OCI-LY7 (cell line): ENCODE results near the gene FAM193B. TPM values are rescaled to one million over a fixed set of nuclear protein-coding genes. Genes with fewer than 3 reads are reported as not detected.

Source experiments
- BruUV-seq: library from RNA; stranded (reverse); fragments of 400-500 nt; replicated peaks from 2 replicates; lab custom pipeline; 2021; lab: Mats Ljungman, UMichigan
- CTCF ChIA-PET: fragments of 300-600 bp; sonication (Branson Sonifier 250); formaldehyde crosslinking; loops from one replicate; lab custom pipeline; 2022; ENCODE audit warnings: antibody characterized with exemption; ENCODE audit not compliant: unreplicated experiment; lab: Charles Lee
- POLR2A ChIA-PET: fragments of 300-600 bp; sonication (Branson Sonifier 250); formaldehyde crosslinking; loops from one replicate; lab custom pipeline; 2022; ENCODE audit warnings: antibody characterized with exemption; lab: Charles Lee
- DNase-seq: peaks from one replicate; pipeline ENCODE4 v3.0.0-alpha.2; 2015; ENCODE audit warnings: low spot score
- H2AFZ ChIP-seq: fragments of 200-600 bp; sonication (generic), shearing (Covaris generic); 2 replicates; pipeline ENCODE4 v1.6.1; 2014; ENCODE audit warnings: mild to moderate bottlenecking, antibody characterized with exemption, low read length, moderate library complexity
- H3K27ac ChIP-seq: fragments of 200-600 bp; sonication (generic); 2 replicates; pipeline ENCODE4 v1.5.1; 2014; ENCODE audit warnings: mixed run types, low read depth, mild to moderate bottlenecking, moderate library complexity, low read length, inconsistent platforms; ENCODE audit not compliant: poor library complexity, severe bottlenecking
- H3K36me3 ChIP-seq: fragments of 200-600 bp; sonication (generic); 2 replicates; pipeline ENCODE4 v1.6.1; 2014; ENCODE audit warnings: mild to moderate bottlenecking, antibody characterized with exemption, low read length, moderate library complexity, mixed read lengths; ENCODE audit not compliant: insufficient read depth
- H3K4me1 ChIP-seq: fragments of 200-600 bp; sonication (generic); 2 replicates; pipeline ENCODE4 v1.5.1; 2014; ENCODE audit warnings: mild to moderate bottlenecking, low read length; ENCODE audit not compliant: insufficient read depth, poor library complexity, severe bottlenecking
- H3K4me2 ChIP-seq: fragments of 200-600 bp; sonication (generic); 2 replicates; pipeline ENCODE4 v1.6.1; 2014; ENCODE audit warnings: mild to moderate bottlenecking, low read length
- H3K4me3 ChIP-seq: fragments of 200-600 bp; sonication (generic); 2 replicates; pipeline ENCODE4 v1.5.1; 2014; ENCODE audit warnings: mild to moderate bottlenecking, low read depth, low read length; ENCODE audit not compliant: poor library complexity, severe bottlenecking
- H3K79me2 ChIP-seq: fragments of 200-600 bp; sonication (generic); 2 replicates; pipeline ENCODE4 v1.6.1; 2016; ENCODE audit warnings: low read depth, mild to moderate bottlenecking, low read length, moderate library complexity, mixed read lengths; ENCODE audit not compliant: insufficient read depth
- H3K9me2 ChIP-seq: fragments of 200-600 bp; sonication (generic); 2 replicates; pipeline ENCODE4 v1.6.1; 2016; ENCODE audit warnings: mild to moderate bottlenecking, low read length, mixed read lengths; ENCODE audit not compliant: insufficient read depth
- H3K9me3 ChIP-seq: fragments of 200-600 bp; sonication (generic); 2 replicates; pipeline ENCODE4 v1.6.1; 2014; ENCODE audit warnings: mild to moderate bottlenecking, mixed run types, low read length, mixed read lengths
- H4K20me1 ChIP-seq: fragments of 200-600 bp; sonication (generic); 2 replicates; pipeline ENCODE4 v1.6.1; 2014; ENCODE audit warnings: mild to moderate bottlenecking, antibody characterized with exemption, low read length, moderate library complexity, mixed read lengths; ENCODE audit not compliant: insufficient read depth
- EZH2phosphoT487 ChIP-seq: fragments of 200-600 bp; sonication (generic); IDR thresholded peaks from 2 replicates; pipeline ENCODE4 v1.6.1; 2018; ENCODE audit warnings: low read depth, borderline replicate concordance, mild to moderate bottlenecking, mixed run types, antibody characterized with exemption, low read length, moderate library complexity, mixed read lengths
- intact Hi-C: fragments of 100-400 bp; cut with micrococcal nuclease; formaldehyde crosslinking; loops from one replicate; pipeline ENCODE4 v1.10.0; 2022; ENCODE audit not compliant: unreplicated experiment
- total RNA-seq, 2 experiments: library from RNA; depleted of rRNA in 1 of 2; stranded (reverse); fragments of >200 nt in 1 of 2; shearing (Covaris generic) in 1 of 2; gene quantifications; 2 replicates each; pipeline ENCODE4 v1.2.3, GENCODE V29; 2014 to 2022
- TF ChIP-seq, protein P1 (sequence below): fragments of 200-600 bp; sonication (generic); conservative IDR thresholded peaks from 2 replicates; pipeline ENCODE4 v1.5.1; 2014; ENCODE audit warnings: mild to moderate bottlenecking, antibody characterized with exemption, low read length, moderate library complexity, mixed read lengths

Gene FAM193B
- total RNA-seq, 2 experiments from 2014 or later: 63.2 to 104 TPM

DNA sequence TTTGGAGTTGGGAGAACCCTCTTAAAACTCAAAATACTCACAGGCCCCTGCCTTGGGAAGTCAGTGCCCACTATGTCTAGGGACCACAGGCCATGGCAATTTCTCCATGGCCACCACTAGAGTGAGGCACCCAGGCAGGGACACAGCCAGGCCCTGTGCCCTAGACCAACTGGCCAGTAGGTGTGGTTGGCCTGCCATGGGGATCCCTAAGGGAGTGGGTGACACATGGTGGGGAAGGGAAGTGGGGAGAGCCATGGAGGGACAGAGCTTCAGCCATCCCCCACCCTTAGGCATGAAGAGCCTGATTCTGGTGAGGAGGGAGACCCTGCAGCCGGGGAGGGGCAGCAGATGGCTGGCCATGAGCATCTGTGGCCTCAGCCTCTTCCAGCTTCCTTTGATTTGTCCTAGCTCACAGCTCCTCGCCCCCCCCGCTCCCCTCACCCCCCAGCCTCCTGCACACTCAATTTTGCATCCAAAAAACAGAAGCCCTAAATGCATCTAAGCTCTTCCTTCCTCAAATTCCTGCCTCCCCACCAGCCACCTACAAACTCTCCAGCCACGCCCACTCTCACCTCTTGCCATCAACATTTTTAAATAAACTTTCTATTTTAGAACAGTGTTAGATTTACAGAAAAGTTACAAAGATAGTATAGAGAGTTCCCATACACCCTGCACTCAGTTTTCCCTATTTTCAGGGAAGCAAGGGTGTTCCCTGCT is 79.4 kb downstream of the FAM193B start:
- no peak for DNase-seq
- BruUV-seq: no TSS peak
- TF ChIP-seq, protein P1, sequence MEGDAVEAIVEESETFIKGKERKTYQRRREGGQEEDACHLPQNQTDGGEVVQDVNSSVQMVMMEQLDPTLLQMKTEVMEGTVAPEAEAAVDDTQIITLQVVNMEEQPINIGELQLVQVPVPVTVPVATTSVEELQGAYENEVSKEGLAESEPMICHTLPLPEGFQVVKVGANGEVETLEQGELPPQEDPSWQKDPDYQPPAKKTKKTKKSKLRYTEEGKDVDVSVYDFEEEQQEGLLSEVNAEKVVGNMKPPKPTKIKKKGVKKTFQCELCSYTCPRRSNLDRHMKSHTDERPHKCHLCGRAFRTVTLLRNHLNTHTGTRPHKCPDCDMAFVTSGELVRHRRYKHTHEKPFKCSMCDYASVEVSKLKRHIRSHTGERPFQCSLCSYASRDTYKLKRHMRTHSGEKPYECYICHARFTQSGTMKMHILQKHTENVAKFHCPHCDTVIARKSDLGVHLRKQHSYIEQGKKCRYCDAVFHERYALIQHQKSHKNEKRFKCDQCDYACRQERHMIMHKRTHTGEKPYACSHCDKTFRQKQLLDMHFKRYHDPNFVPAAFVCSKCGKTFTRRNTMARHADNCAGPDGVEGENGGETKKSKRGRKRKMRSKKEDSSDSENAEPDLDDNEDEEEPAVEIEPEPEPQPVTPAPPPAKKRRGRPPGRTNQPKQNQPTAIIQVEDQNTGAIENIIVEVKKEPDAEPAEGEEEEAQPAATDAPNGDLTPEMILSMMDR: no peak
- no peak for TF ChIP-seq EZH2phosphoT487
- H2AFZ ChIP-seq: no peak overlapping the region
- no peaks in the 10 kb centered on the region for H4K20me1 ChIP-seq
- intact Hi-C loops: no loop called here
- POLR2A ChIA-PET: interaction anchor here (0.6 kb wide), 2 partner anchors 75 to 466 kb away, joined by 3 to 4 read pairs; no protein-coding TSS in a partner anchor
- H3K36me3 ChIP-seq: no peaks in the 10 kb centered on the region
- H3K4me1 ChIP-seq: peaks cover 10% of the 10 kb centered on the region
- H3K9me3 ChIP-seq: no peaks in the 10 kb centered on the region
- H3K4me3 ChIP-seq: no peak overlapping the region
- H3K4me2 ChIP-seq: no peak overlapping the region
- H3K27ac ChIP-seq: no peak overlapping the region
- no peaks in the 10 kb centered on the region for H3K9me2 ChIP-seq
- no peaks in the 10 kb centered on the region for H3K79me2 ChIP-seq
- CTCF ChIA-PET: no interaction called here

DNA sequence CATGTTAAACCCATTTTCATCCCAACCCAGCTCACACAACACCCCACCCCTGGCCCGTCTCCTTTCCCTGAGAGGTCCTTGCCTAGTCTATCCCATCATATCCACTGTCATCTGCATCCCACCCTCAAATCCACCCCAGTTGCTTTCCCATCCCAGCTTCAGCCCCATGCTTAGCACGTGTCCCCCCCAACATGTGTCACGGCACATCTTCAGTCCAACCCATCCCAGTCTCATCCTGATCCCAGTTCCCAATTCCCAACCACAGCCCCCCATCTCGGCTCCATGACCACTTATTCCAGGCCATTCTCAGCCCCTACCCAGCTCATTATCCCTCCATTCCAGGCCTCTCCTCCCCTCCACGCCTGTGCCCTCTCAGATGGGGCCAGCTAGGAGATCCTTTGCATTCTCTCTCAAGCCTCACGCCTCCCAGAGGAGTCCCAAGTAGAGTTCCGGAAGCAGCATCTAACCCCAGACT is 80.3 kb downstream of the FAM193B start:
- H3K27ac ChIP-seq: no peak overlapping the region
- ChIA-PET POLR2A (no interaction called here), CTCF (no interaction called here)
- no peak overlapping the region; the same call in 1 of the 2 replicates for H3K4me2 ChIP-seq
- no peak overlapping the region for H3K4me3 ChIP-seq
- no peaks in the 10 kb centered on the region for H4K20me1 ChIP-seq
- intact Hi-C loops: no loop called here
- BruUV-seq: no TSS peak
- peaks cover 10% of the 10 kb centered on the region for H3K4me1 ChIP-seq
- no peak for DNase-seq
- H3K79me2 ChIP-seq: no peaks in the 10 kb centered on the region
- H3K9me2 ChIP-seq: no peaks in the 10 kb centered on the region
- no peak for TF ChIP-seq EZH2phosphoT487
- TF ChIP-seq, protein P1: no peak
- H2AFZ ChIP-seq: no peak overlapping the region
- H3K9me3 ChIP-seq: no peaks in the 10 kb centered on the region
- no peaks in the 10 kb centered on the region for H3K36me3 ChIP-seq

DNA sequence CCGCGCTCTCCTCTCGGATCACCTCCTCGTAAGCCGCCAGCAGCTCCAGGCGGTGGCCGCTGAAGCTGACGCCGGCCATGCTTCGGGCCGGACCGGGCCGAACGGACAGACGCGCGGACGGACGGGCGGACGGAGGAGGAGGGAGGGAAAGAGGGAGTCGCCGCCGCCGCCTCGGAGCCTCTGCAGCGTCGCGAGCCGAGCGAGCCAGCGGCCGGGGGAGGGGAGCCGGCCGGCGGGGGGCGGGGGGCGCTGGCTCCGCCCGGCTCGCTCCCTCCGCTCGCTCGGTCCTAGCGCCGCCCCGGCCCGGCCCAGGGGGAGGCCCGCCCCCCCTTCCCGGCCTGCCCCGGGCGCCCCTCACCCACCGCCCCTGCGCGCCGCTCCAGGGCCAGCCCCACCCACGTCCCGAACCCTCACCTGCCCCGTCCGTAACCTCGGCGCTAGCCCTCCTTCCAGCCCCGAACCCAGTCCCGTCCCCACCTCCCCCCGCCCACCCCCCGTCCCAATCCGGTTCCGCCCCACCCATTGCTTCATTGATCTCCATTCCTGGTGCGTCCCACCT is 80.8 kb downstream of the FAM193B start, which contains the start of gene DBN1:
TSS of gene DBN1 (minus strand) at position 192 of the 559 bp plus-strand sequence. CDS start at position 79, 113 bp downstream.
- Histone ChIP-seq H3K9me3 (no peaks in the 10 kb centered on the region), H3K36me3 (no peaks in the 10 kb centered on the region), H3K4me2 (peak within 1 kb of the TSS; percentile 67), H3K9me2 (no peaks in the 10 kb centered on the region), H3K4me1 (peaks cover 10% of the 10 kb centered on the region), H3K79me2 (no peaks in the 10 kb centered on the region), H4K20me1 (no peaks in the 10 kb centered on the region), H3K27ac (peak within 1 kb of the TSS; percentile 0), H3K4me3 (peak within 1 kb of the TSS; percentile 65), H2AFZ (no peak within 1 kb of the TSS)
- CTCF ChIA-PET: interaction anchor here (0.5 kb wide), 1 partner anchor 21 kb away, joined by 3 read pairs; no protein-coding TSS in a partner anchor
- TF ChIP-seq, protein P1: no peak
- TF ChIP-seq EZH2phosphoT487: no peak
- POLR2A ChIA-PET: no interaction called here
- no TSS peak for BruUV-seq
- intact Hi-C loops: no loop called here
- peak; percentile 40 for DNase-seq
